Mesenchymal stem cell (in vitro differentiated cells and primary cell): ENCODE measurements around the gene VPS26C.

Source experiments
- DNase-seq: peaks from one replicate; pipeline ENCODE4 v3.0.0-alpha.2; 2013
- H2AFZ ChIP-seq: one replicate; pipeline ENCODE4 v1.6.1; 2013; ENCODE audit warnings: low read depth, mild to moderate bottlenecking, control low read depth, inconsistent platforms, low read length, moderate library complexity
- H2AK5ac ChIP-seq: 2 replicates; pipeline ENCODE4 v1.6.1; 2013; ENCODE audit warnings: low read length, moderate library complexity, mild to moderate bottlenecking, inconsistent platforms; ENCODE audit not compliant: severe bottlenecking
- H2BK120ac ChIP-seq: one replicate; pipeline ENCODE4 v1.6.1; 2013; ENCODE audit warnings: low read depth, mild to moderate bottlenecking, inconsistent platforms, low read length, moderate library complexity
- H2BK12ac ChIP-seq, 2 experiments: one replicate each; pipeline ENCODE4 v1.6.1; 2013; ENCODE audit warnings: inconsistent platforms in 2 of 2, low read length in 2 of 2, mild to moderate bottlenecking in 2 of 2, moderate library complexity in 2 of 2, control low read depth in 1 of 2
- H2BK15ac ChIP-seq: one replicate; pipeline ENCODE4 v1.6.1; 2013; ENCODE audit warnings: mild to moderate bottlenecking, low read depth, inconsistent platforms; ENCODE audit not compliant: poor library complexity, severe bottlenecking
- H2BK5ac ChIP-seq: 2 replicates; pipeline ENCODE4 v1.6.1; 2013; ENCODE audit warnings: low read depth, mild to moderate bottlenecking, low read length, control low read depth, inconsistent platforms; ENCODE audit not compliant: poor library complexity, severe bottlenecking
- H3K14ac ChIP-seq, 2 experiments: one replicate each; pipeline ENCODE4 v1.6.1; 2013; ENCODE audit warnings: inconsistent platforms in 2 of 2, low read length in 2 of 2, control low read depth in 1 of 2, mild to moderate bottlenecking in 1 of 2, moderate library complexity in 1 of 2
- H3K18ac ChIP-seq, 2 experiments: one replicate each; pipeline ENCODE4 v1.6.1; 2013; ENCODE audit warnings: inconsistent platforms in 2 of 2, low read length in 2 of 2, control low read depth in 1 of 2, low read depth in 1 of 2, mild to moderate bottlenecking in 1 of 2
- H3K23ac ChIP-seq, 2 experiments: one replicate each; pipeline ENCODE4 v1.6.1; 2013; ENCODE audit warnings: inconsistent platforms in 2 of 2, low read length in 2 of 2, mild to moderate bottlenecking in 2 of 2, moderate library complexity in 2 of 2, control low read depth in 1 of 2
- H3K27ac ChIP-seq: 2 replicates; pipeline ENCODE4 v1.5.1; 2013; ENCODE audit warnings: mild to moderate bottlenecking, moderate library complexity, low read length, control low read depth, inconsistent platforms; ENCODE audit not compliant: poor library complexity, severe bottlenecking
- H3K27me3 ChIP-seq, 2 experiments: 2 replicates each; pipeline versions ENCODE4 v1.6.1 to v1.7.0; 2013; ENCODE audit warnings: low read length in 2 of 2, mild to moderate bottlenecking in 2 of 2, moderate library complexity in 2 of 2, control low read depth in 1 of 2, inconsistent platforms in 1 of 2; ENCODE audit not compliant: control insufficient read depth in 1 of 2, insufficient read depth in 1 of 2
- H3K36me3 ChIP-seq, 2 experiments: 2 replicates each; pipeline versions ENCODE4 v1.6.1 to v1.7.0; 2013; ENCODE audit warnings: low read length in 2 of 2, control low read depth in 1 of 2, inconsistent platforms in 1 of 2, low read depth in 1 of 2, mild to moderate bottlenecking in 1 of 2; ENCODE audit not compliant: insufficient read depth in 2 of 2, control insufficient read depth in 1 of 2
- H3K4ac ChIP-seq, 2 experiments: one replicate each; pipeline ENCODE4 v1.6.1; 2013; ENCODE audit warnings: inconsistent platforms in 2 of 2, low read length in 2 of 2, mild to moderate bottlenecking in 2 of 2, moderate library complexity in 2 of 2, control low read depth in 1 of 2, low read depth in 1 of 2
- H3K4me1 ChIP-seq: 2 replicates; pipeline ENCODE4 v1.6.1; 2013; ENCODE audit warnings: low read depth, low read length, control low read depth; ENCODE audit not compliant: control insufficient read depth, insufficient read depth
- H3K4me2 ChIP-seq: 2 replicates; pipeline ENCODE4 v1.6.1; 2013; ENCODE audit warnings: low read length, mild to moderate bottlenecking, inconsistent platforms; ENCODE audit not compliant: poor library complexity, severe bottlenecking
- H3K4me3 ChIP-seq, 2 experiments: 2 replicates each; pipeline versions ENCODE4 v1.5.1 to v1.7.0; 2013; ENCODE audit warnings: low read length in 2 of 2, mild to moderate bottlenecking in 2 of 2, control low read depth in 1 of 2, low read depth in 1 of 2; ENCODE audit not compliant: insufficient read depth in 1 of 2
- H3K79me1 ChIP-seq: replicated peaks from 2 replicates; pipeline ENCODE4 v1.6.1; 2013; ENCODE audit warnings: mild to moderate bottlenecking, control low read depth, low read length, inconsistent platforms; ENCODE audit not compliant: poor library complexity, severe bottlenecking
- H3K9ac ChIP-seq: 2 replicates; pipeline ENCODE4 v1.7.0; 2013; ENCODE audit warnings: mild to moderate bottlenecking, low read length, moderate library complexity
- H3K9me3 ChIP-seq: 2 replicates; pipeline ENCODE4 v1.7.0; 2013; ENCODE audit warnings: mild to moderate bottlenecking, low read length; ENCODE audit not compliant: control insufficient read depth
- H4K8ac ChIP-seq: one replicate; pipeline ENCODE4 v1.6.1; 2013; ENCODE audit warnings: inconsistent platforms, mild to moderate bottlenecking, low read length, moderate library complexity
- H4K91ac ChIP-seq: one replicate; pipeline ENCODE4 v1.6.1; 2013; ENCODE audit warnings: mild to moderate bottlenecking, low read length, inconsistent platforms
- WGBS: methylation state at CpG from one replicate; pipeline ENCODE4 v1.1.7; 2013; ENCODE audit warnings: mixed read lengths; 5-methylcytosine and 5-hydroxymethylcytosine counted together

The VPS26C gene

DNA sequence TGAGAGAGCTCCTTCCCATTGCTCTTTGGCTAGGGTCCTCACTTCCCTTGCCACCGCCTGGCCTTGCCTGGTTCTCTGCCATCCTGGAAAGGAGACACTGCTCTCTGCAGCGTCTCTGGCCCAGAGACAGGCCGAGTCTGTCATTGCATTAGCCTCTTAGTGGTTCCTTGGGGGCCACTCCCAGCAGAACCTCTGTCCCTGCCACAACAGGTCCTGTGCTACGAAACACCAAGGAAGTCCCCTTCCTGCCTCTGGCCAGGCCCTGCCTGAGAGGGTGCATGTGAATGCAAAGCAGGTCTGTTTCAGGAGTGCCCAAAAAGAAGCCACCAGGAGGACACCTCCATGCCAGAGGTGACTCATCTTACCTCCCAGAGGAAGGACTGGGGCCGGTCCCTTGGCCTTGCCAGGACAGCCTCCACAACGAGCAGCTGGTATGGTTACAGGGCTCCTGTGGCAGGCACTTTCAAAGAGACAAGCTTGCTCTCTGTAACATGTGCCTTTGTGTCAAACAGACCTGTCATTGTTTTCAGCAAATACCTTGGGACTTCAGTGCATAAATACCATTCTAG, 59.6 kb downstream of the VPS26C start:
- no peak overlapping the region for H4K8ac ChIP-seq
- H3K4me2 ChIP-seq: no peak overlapping the region

DNA sequence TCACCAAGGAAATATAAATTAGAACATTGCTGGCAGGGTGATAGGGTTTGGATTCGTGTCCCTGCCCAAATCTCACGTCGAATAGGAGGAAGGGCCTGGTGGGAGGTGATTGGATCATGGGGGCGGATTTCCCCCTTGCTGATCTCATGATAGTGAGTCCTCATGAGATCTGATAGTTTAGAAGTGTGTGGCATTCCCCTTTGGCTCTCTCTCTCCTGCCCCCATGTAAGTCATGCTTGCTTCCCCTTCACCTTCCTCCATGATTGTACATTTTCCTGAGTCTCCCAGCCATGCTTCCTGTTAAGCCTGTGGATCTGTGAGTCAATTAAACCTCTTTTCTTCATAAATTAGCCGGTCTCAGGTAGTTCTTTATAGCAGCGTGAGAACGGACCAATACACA, 60.6 kb downstream of the VPS26C start:
- no peak overlapping the region for H3K14ac ChIP-seq
- 94% methylated on average over 7 of the region's 7 CpGs for WGBS
- DNase-seq: no peak
- H3K27me3 ChIP-seq: no peaks in the 10 kb centered on the region
- no peak overlapping the region for H4K8ac ChIP-seq
- H2BK120ac ChIP-seq: no peak overlapping the region
- H3K23ac ChIP-seq: no peak overlapping the region
- no peak overlapping the region for H3K4me2 ChIP-seq
- no peak overlapping the region for H2AFZ ChIP-seq
- no peak overlapping the region for H2BK15ac ChIP-seq
- H3K4me3 ChIP-seq: no peak overlapping the region
- H3K9ac ChIP-seq: no peak overlapping the region
- H3K36me3 ChIP-seq: peaks cover 8 to 30% of the 10 kb centered on the region in 2 experiments
- no peak overlapping the region for H4K91ac ChIP-seq
- no peaks in the 10 kb centered on the region for H3K9me3 ChIP-seq
- H2AK5ac ChIP-seq: no peak overlapping the region
- H3K27ac ChIP-seq: no peak overlapping the region
- H2BK12ac ChIP-seq: no peak overlapping the region
- peaks cover 6% of the 10 kb centered on the region for H3K79me1 ChIP-seq
- H3K18ac ChIP-seq: no peak overlapping the region
- H3K4ac ChIP-seq: no peak overlapping the region
- no peak overlapping the region for H2BK5ac ChIP-seq
- H3K4me1 ChIP-seq: peaks cover 14% of the 10 kb centered on the region

More for the DNA sequence above, 59.6 kb downstream of the VPS26C start:
- Histone ChIP-seq H3K79me1 (peaks cover 3% of the 10 kb centered on the region), H3K9ac (no peak overlapping the region), H3K14ac (peak overlapping the region in 1 of 2 experiments; percentile 18), H3K36me3 (peaks cover 2 to 20% of the 10 kb centered on the region in 2 experiments), H3K23ac (no peak overlapping the region), H3K18ac (no peak overlapping the region), H2BK5ac (no peak overlapping the region), H2AK5ac (no peak overlapping the region), H2AFZ (no peak overlapping the region), H4K91ac (no peak overlapping the region), H2BK15ac (no peak overlapping the region), H3K4ac (no peak overlapping the region), H3K27ac (no peak overlapping the region), H3K27me3 (no peaks in the 10 kb centered on the region), H3K4me3 (no peak overlapping the region), H3K9me3 (no peaks in the 10 kb centered on the region), H2BK12ac (no peak overlapping the region), H3K4me1 (peaks cover 14% of the 10 kb centered on the region), H2BK120ac (no peak overlapping the region)
- 85% methylated on average over 6 of the region's 6 CpGs for WGBS
- DNase-seq: no peak

DNA sequence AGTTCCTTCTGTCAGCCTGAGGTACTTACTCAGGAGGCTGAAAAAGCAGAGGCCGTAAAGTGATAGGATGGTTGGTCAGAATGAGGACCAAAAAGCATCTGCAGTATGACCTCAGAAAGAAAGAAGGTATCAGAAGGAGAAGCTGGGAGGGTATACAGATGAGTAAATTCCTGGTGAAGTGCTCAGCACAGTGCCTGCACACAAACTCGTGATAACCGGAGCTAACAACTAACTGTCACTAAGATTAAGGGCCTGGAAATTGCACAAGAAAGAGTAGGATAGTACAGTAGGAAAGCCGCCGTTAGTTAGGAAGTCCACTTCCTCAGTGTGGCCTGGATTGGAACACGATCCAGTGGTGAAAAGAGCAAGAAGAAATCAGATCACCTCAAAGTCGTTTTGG, 62.6 kb downstream of the VPS26C start:
- H3K4ac ChIP-seq: no peak overlapping the region

DNA sequence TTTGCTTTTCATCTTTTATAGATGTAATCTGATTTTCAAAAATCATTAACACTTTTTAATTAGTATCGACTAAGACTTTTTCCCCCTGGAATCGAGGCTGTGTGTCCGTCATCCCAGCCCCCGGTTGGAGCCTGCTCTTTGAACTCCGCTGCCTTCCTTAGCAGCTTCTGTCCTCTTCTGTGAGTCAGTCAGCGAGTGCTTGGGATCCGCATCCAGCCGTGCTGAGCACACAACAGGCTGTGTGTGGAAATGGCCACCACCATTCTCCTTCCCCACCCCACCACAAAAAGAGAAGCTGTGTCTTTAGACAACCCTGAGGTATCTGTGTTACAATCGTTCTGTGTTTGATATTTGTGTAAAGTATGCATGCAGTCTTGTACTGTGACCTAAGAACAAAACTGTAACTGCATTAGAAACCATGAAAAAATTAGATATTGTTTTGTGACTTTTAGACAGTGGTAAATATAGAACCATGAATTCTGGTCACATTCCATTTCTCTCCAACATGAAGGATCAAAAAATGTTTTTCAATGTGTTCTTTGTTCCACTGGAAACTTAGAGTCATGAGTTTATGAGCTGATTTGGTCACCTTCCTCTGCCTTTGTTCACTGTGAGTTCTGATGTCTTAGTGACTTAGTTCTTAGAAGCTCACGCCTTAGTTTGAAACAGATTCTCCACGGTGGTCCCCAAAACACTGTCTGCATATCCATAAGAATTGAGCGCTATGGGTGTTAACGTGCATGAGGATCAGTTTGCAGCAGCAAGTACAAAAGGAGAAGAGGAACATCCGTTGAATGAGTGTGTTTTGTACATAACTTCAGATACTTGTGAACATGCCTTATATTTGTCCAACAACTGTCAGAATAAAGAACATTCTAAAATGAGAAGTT, 64.7 kb downstream of the VPS26C start:
- H2BK120ac ChIP-seq: no peak overlapping the region

More for the DNA sequence above, 62.6 kb downstream of the VPS26C start:
- Histone ChIP-seq H3K27ac (no peak overlapping the region), H2AFZ (no peak overlapping the region), H3K4me2 (no peak overlapping the region), H3K18ac (no peak overlapping the region), H2BK120ac (no peak overlapping the region), H3K9ac (no peak overlapping the region), H3K4me1 (peaks cover 10% of the 10 kb centered on the region), H2BK12ac (no peak overlapping the region), H3K23ac (no peak overlapping the region), H3K79me1 (peaks cover 13% of the 10 kb centered on the region), H3K4me3 (no peak overlapping the region), H2BK15ac (no peak overlapping the region), H4K91ac (no peak overlapping the region), H3K36me3 (peaks cover 21 to 49% of the 10 kb centered on the region in 2 experiments), H3K14ac (no peak overlapping the region), H4K8ac (no peak overlapping the region), H3K9me3 (no peaks in the 10 kb centered on the region), H2BK5ac (no peak overlapping the region), H2AK5ac (no peak overlapping the region), H3K27me3 (no peaks in the 10 kb centered on the region)
- 79% methylated on average over 7 of the region's 7 CpGs for WGBS
- DNase-seq: peak; percentile 74

More for the DNA sequence above, 64.7 kb downstream of the VPS26C start:
- Histone ChIP-seq H3K9ac (no peak overlapping the region), H3K4ac (no peak overlapping the region), H3K23ac (no peak overlapping the region), H3K4me1 (peaks cover 7% of the 10 kb centered on the region), H3K36me3 (peaks cover 31 to 70% of the 10 kb centered on the region in 2 experiments), H2BK5ac (no peak overlapping the region), H3K9me3 (no peaks in the 10 kb centered on the region), H3K4me3 (no peak overlapping the region), H4K8ac (no peak overlapping the region), H3K18ac (no peak overlapping the region), H2AFZ (no peak overlapping the region), H3K27me3 (no peaks in the 10 kb centered on the region), H3K79me1 (peaks cover 15% of the 10 kb centered on the region), H2BK15ac (no peak overlapping the region), H2BK12ac (no peak overlapping the region), H3K4me2 (no peak overlapping the region), H4K91ac (no peak overlapping the region), H3K14ac (no peak overlapping the region), H3K27ac (no peak overlapping the region), H2AK5ac (no peak overlapping the region)
- no peak for DNase-seq
- WGBS: 92% methylated on average over 9 of the region's 14 CpGs
